Liver (tissue), 9 donors: ENCODE results near the gene SLC35A1. TPM values are rescaled to one million over a fixed set of nuclear protein-coding genes. Genes with fewer than 3 reads are reported as not detected.

Experiments
- DNase-seq: peaks from one replicate; pipeline ENCODE4 v3.0.0-alpha.2; 2017; ENCODE audit warnings: low spot score
- H3K27ac ChIP-seq, 2 donors: one replicate each; pipeline ENCODE4 v1.7.0; 2013; ENCODE audit warnings: inconsistent platforms in 2 of 2, low read length in 2 of 2, control low read depth in 1 of 2, low read depth in 1 of 2, mild to moderate bottlenecking in 1 of 2
- H3K27me3 ChIP-seq, 4 donors: one replicate each; pipeline versions ENCODE4 v1.6.1 to v1.7.0; 2013; ENCODE audit warnings: low read length in 3 of 4, inconsistent platforms in 1 of 4, mild to moderate bottlenecking in 1 of 4, moderate library complexity in 1 of 4; ENCODE audit not compliant: control insufficient read depth in 4 of 4, insufficient read depth in 4 of 4
- H3K36me3 ChIP-seq, 4 donors: one replicate each; pipeline versions ENCODE4 v1.6.1 to v1.7.0; 2013; ENCODE audit warnings: low read length in 3 of 4, mild to moderate bottlenecking in 3 of 4, low read depth in 1 of 4, moderate library complexity in 1 of 4; ENCODE audit not compliant: control insufficient read depth in 4 of 4, insufficient read depth in 3 of 4
- H3K4me1 ChIP-seq, 4 donors: one replicate each; pipeline versions ENCODE4 v1.6.1 to v1.7.0; 2013; ENCODE audit warnings: low read length in 3 of 4, mild to moderate bottlenecking in 3 of 4, moderate library complexity in 1 of 4; ENCODE audit not compliant: control insufficient read depth in 4 of 4, insufficient read depth in 4 of 4
- H3K4me3 ChIP-seq, 3 donors: one replicate each; pipeline versions ENCODE4 v1.6.1 to v1.7.0; 2013; ENCODE audit warnings: low read length in 3 of 3, control low read depth in 1 of 3, low read depth in 1 of 3, mild to moderate bottlenecking in 1 of 3
- H3K9ac ChIP-seq, 2 donors: one replicate each; pipeline ENCODE4 v1.7.0; 2013; ENCODE audit warnings: low read length in 2 of 2, mild to moderate bottlenecking in 2 of 2, moderate library complexity in 2 of 2, control low read depth in 1 of 2, low read depth in 1 of 2
- H3K9me3 ChIP-seq, 4 donors: one replicate each; pipeline versions ENCODE4 v1.6.1 to v1.7.0; 2013; ENCODE audit warnings: low read length in 3 of 4; ENCODE audit not compliant: control insufficient read depth in 4 of 4
- ATF3 ChIP-seq: IDR thresholded peaks from 2 replicates; pipeline ENCODE4 v1.6.1; 2016; ENCODE audit warnings: antibody characterized with exemption
- EGR1 ChIP-seq, 2 donors: IDR thresholded peaks; 2 replicates each; pipeline ENCODE4 v1.6.1; 2016 to 2018; ENCODE audit warnings: antibody characterized with exemption in 2 of 2, low read depth in 2 of 2
- FOXA1 ChIP-seq: IDR thresholded peaks from 2 replicates; pipeline ENCODE4 v1.6.1; 2016; ENCODE audit warnings: antibody characterized with exemption
- GABPA ChIP-seq, 2 donors: IDR thresholded peaks in 1 of 2; conservative IDR thresholded peaks in 1 of 2; 2 replicates each; pipeline ENCODE4 v1.6.1; 2016; ENCODE audit warnings: antibody characterized with exemption in 2 of 2, mild to moderate bottlenecking in 1 of 2, moderate library complexity in 1 of 2
- HNF4A ChIP-seq, 2 donors: conservative IDR thresholded peaks; 2 replicates each; pipeline ENCODE4 v1.6.1; 2016; ENCODE audit warnings: antibody characterized with exemption in 2 of 2, mild to moderate bottlenecking in 2 of 2
- HNF4G ChIP-seq: IDR thresholded peaks from 2 replicates; pipeline ENCODE4 v1.6.1; 2016; ENCODE audit warnings: antibody characterized with exemption
- JUND ChIP-seq, 2 donors: IDR thresholded peaks; 2 replicates each; pipeline ENCODE4 v1.6.1; 2016; ENCODE audit warnings: antibody characterized with exemption in 2 of 2
- NR2F2 ChIP-seq: IDR thresholded peaks from 2 replicates; pipeline ENCODE4 v1.6.1; 2016; ENCODE audit warnings: antibody characterized with exemption
- RAD21 ChIP-seq, 2 donors: IDR thresholded peaks; 2 replicates each; pipeline ENCODE4 v1.6.1; 2016; ENCODE audit warnings: antibody characterized with exemption in 2 of 2, mild to moderate bottlenecking in 2 of 2
- REST ChIP-seq: IDR thresholded peaks from 2 replicates; pipeline ENCODE4 v1.6.1; 2016; ENCODE audit warnings: antibody characterized with exemption, mild to moderate bottlenecking
- RXRA ChIP-seq, 2 donors: IDR thresholded peaks; 2 replicates each; pipeline ENCODE4 v1.6.1; 2017 to 2018; ENCODE audit warnings: antibody characterized with exemption in 2 of 2, mild to moderate bottlenecking in 1 of 2
- TAF1 ChIP-seq: conservative IDR thresholded peaks from 2 replicates; pipeline ENCODE4 v1.6.1; 2016; ENCODE audit warnings: antibody characterized with exemption, mild to moderate bottlenecking
- YY1 ChIP-seq: IDR thresholded peaks from 2 replicates; pipeline ENCODE4 v1.6.1; 2016; ENCODE audit warnings: antibody characterized with exemption, mild to moderate bottlenecking
- WGBS: extraction: QIAGEN DNeasy Blood & Tissue Kit; methylation state at CpG from one replicate; pipeline ENCODE4 v1.1.7; 2013; 5-methylcytosine and 5-hydroxymethylcytosine counted together
- polyA plus RNA-seq, 2 donors: library from polyadenylated mRNA; stranded (reverse) in 1 of 2; unstranded in 1 of 2; fragments of 200-250 nt in 1 of 2; fragments of >200 nt in 1 of 2; fragmentation: Nextera tagmentation in 1 of 2; extraction: Ambion mirVana in 1 of 2; gene quantifications; one replicate each; pipeline versions ENCODE4 v1.2.1 to v1.2.3, GENCODE V29; 2013 to 2015
- total RNA-seq, 2 donors: library from RNA; depleted of rRNA; stranded (reverse); fragments of >200 nt; gene quantifications; one replicate each; pipeline ENCODE4 v1.2.3, GENCODE V29; 2014
- TF ChIP-seq, protein P1 (sequence below): fragments of 150-350 bp; IDR thresholded peaks from 2 replicates; pipeline ENCODE4 v1.5.1; 2017; ENCODE audit warnings: improper control_type of control experiment, low read depth, low read length; ENCODE audit not compliant: missing input control
- donor health status: healthy.
- donor health status: healthy.
- donor health status: healthy.
- donor health status: healthy.
- donor health status: healthy.

SLC35A1 gene
- total and polyA plus RNA-seq, 4 donors: 9.0 to 13.7 (median 10.6) TPM

GRCh38 chr6:87553159-87553765, 80.5 kb downstream of the SLC35A1 start:
- 72% methylated on average over 4 of the region's 4 CpGs for WGBS
- TF ChIP-seq YY1 (peak; percentile 61), EGR1 (IDR thresholded peaks at IDR 0.05; ENCODE audit: low read depth in 2 of 2) (no peak), HNF4G (no peak), JUND (IDR thresholded peaks at IDR 0.05) (peak in 1 of 2 donors; percentile 13), RXRA (IDR thresholded peaks at IDR 0.05) (peak; percentile 14 to 50), RAD21 (IDR thresholded peaks at IDR 0.05) (peak in 1 of 2 donors; percentile 3), HNF4A (conservative IDR thresholded peaks at IDR 0.05) (peak in 1 of 2 donors; percentile 25)
- no peaks in the 10 kb centered on the region for H3K4me1 ChIP-seq
- DNase-seq: no peak
- H3K36me3 ChIP-seq: peaks cover 0 to 13% (median 5%) of the 10 kb centered on the region in 4 donors
- H3K9me3 ChIP-seq: no peaks in the 10 kb centered on the region
- H3K27ac ChIP-seq: no peak overlapping the region
- no peak overlapping the region for H3K9ac ChIP-seq
- H3K4me3 ChIP-seq: no peak overlapping the region
- H3K27me3 ChIP-seq: no peaks in the 10 kb centered on the region

GRCh38 chr6:87555506-87555905, 82.7 kb downstream of the SLC35A1 start:
- no peaks in the 10 kb centered on the region for H3K27me3 ChIP-seq
- H3K4me3 ChIP-seq: no peak overlapping the region
- no peaks in the 10 kb centered on the region for H3K9me3 ChIP-seq
- H3K36me3 ChIP-seq: peaks cover 0 to 18% (median 7%) of the 10 kb centered on the region in 4 donors
- DNase-seq: no peak
- no peak overlapping the region for H3K27ac ChIP-seq
- H3K9ac ChIP-seq: no peak overlapping the region
- TF ChIP-seq GABPA (IDR thresholded peaks at IDR 0.05 in 1 of 2, conservative IDR thresholded peaks at IDR 0.05 in 1 of 2) (no peak), HNF4G (no peak), RXRA (IDR thresholded peaks at IDR 0.05) (no peak), RAD21 (IDR thresholded peaks at IDR 0.05) (no peak), NR2F2 (no peak), REST (no peak), TAF1 (no peak)
- H3K4me1 ChIP-seq: no peaks in the 10 kb centered on the region

DNA sequence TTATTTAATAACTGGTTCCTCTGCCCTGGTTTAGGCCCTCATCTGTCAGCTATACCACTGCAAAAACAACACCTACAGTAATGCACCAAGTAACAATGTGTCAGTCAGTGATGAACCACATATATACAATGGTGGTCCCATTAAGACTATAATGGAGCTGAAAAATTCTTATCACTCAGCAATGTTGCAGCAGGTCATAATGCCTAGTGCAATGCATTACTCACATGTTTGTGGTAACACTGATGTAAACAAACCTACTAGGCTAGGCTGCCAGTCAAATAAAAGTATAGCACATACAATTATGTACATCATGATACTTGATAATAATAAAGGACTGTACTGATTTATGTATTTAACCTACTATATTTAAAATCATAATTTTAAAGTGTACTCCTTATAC, 85.7 kb downstream of the SLC35A1 start:
- peaks cover 2 to 37% (median 26%) of the 10 kb centered on the region in 4 donors for H3K36me3 ChIP-seq
- H3K9ac ChIP-seq: no peak overlapping the region
- DNase-seq: no peak

More for the DNA sequence above, 85.7 kb downstream of the SLC35A1 start:
- Histone ChIP-seq H3K4me1 (no peaks in the 10 kb centered on the region), H3K4me3 (no peak overlapping the region), H3K27me3 (no peaks in the 10 kb centered on the region), H3K27ac (no peak overlapping the region), H3K9me3 (no peaks in the 10 kb centered on the region)
- TF ChIP-seq, protein P1, sequence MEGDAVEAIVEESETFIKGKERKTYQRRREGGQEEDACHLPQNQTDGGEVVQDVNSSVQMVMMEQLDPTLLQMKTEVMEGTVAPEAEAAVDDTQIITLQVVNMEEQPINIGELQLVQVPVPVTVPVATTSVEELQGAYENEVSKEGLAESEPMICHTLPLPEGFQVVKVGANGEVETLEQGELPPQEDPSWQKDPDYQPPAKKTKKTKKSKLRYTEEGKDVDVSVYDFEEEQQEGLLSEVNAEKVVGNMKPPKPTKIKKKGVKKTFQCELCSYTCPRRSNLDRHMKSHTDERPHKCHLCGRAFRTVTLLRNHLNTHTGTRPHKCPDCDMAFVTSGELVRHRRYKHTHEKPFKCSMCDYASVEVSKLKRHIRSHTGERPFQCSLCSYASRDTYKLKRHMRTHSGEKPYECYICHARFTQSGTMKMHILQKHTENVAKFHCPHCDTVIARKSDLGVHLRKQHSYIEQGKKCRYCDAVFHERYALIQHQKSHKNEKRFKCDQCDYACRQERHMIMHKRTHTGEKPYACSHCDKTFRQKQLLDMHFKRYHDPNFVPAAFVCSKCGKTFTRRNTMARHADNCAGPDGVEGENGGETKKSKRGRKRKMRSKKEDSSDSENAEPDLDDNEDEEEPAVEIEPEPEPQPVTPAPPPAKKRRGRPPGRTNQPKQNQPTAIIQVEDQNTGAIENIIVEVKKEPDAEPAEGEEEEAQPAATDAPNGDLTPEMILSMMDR: no peak
- TF ChIP-seq EGR1 (IDR thresholded peaks at IDR 0.05; ENCODE audit: low read depth in 2 of 2) (no peak), JUND (IDR thresholded peaks at IDR 0.05) (no peak), NR2F2 (no peak), RXRA (IDR thresholded peaks at IDR 0.05) (no peak), HNF4G (no peak), ATF3 (no peak), REST (no peak), FOXA1 (no peak)
